ENCODE measurements around the gene CD81.
"Not testable (repeated sequence)": the region's sequence is repeated elsewhere in the genome, so short reads cannot be mapped to it uniquely, and the experiment has no call there.

The CD81 gene

GRCh38 chr11:2359557-2359956 is 17.6 kb upstream of the CD81 start:
- TF ChIP-seq ZFX (IDR thresholded peaks at IDR 0.05; ENCODE audit: borderline replicate concordance) (no peak), CTCF (IDR thresholded peaks at IDR 0.05) (no peak)
- H3K27ac ChIP-seq = no peak overlapping the region

GRCh38 chr11:2360081-2360642 is 16.9 kb upstream of the CD81 start:
- no peak overlapping the region for H3K27ac ChIP-seq
- no peak for TF ChIP-seq ZFX (IDR thresholded peaks at IDR 0.05; ENCODE audit: borderline replicate concordance)
- no peak for TF ChIP-seq CTCF (IDR thresholded peaks at IDR 0.05)

GRCh38 chr11:2361565-2361964 is 15.5 kb upstream of the CD81 start:
- no peak overlapping the region for H3K27ac ChIP-seq
- TF ChIP-seq ZFX (IDR thresholded peaks at IDR 0.05; ENCODE audit: borderline replicate concordance) (no peak), CTCF (IDR thresholded peaks at IDR 0.05) (no peak)

- no peak overlapping the region for H3K27ac ChIP-seq
- TF ChIP-seq CTCF (IDR thresholded peaks at IDR 0.05) (no peak), ZFX (IDR thresholded peaks at IDR 0.05; ENCODE audit: borderline replicate concordance) (no peak)
These were observed 14.7 kb upstream of the CD81 start for GRCh38 chr11:2362414-2362813.

- no peak overlapping the region for H3K27ac ChIP-seq
- TF ChIP-seq CTCF (IDR thresholded peaks at IDR 0.05) = no peak
- TF ChIP-seq ZFX (IDR thresholded peaks at IDR 0.05; ENCODE audit: borderline replicate concordance) = no peak
These were observed 14.0 kb upstream of the CD81 start for GRCh38 chr11:2363130-2363529.

GRCh38 chr11:2363577-2364370 is 13.3 kb upstream of the CD81 start:
- H3K27ac ChIP-seq = no peak overlapping the region
- TF ChIP-seq CTCF (IDR thresholded peaks at IDR 0.05) = no peak
- no peak for TF ChIP-seq ZFX (IDR thresholded peaks at IDR 0.05; ENCODE audit: borderline replicate concordance)

- H3K27ac ChIP-seq = not testable (repeated sequence)
These were observed 12.7 kb upstream of the CD81 start for GRCh38 chr11:2364386-2364785.

All from 22Rv1 (cell line).